Upper lobe of left lung (tissue), 6 donors: ENCODE results near the gene ARID1B. TPM values are rescaled to one million over a fixed set of nuclear protein-coding genes. Genes with fewer than 3 reads are reported as not detected.

ENCODE experiments used
- ATAC-seq, 2 donors: fragments of 200-7000 bp; cut with Tn5 transposase; one replicate each; pipeline ENCODE4 v1.9.1; 2022; ENCODE audit warnings: mild to moderate bottlenecking in 2 of 2, moderate library complexity in 2 of 2; ENCODE audit not compliant: low FRiP score in 2 of 2
- DNase-seq, 2 donors: peaks; one replicate each; pipeline ENCODE4 v3.0.0-alpha.2; 2019 to 2020
- H3K27ac ChIP-seq, 4 donors: fragments of 200-600 bp; sonication (generic); one replicate each; pipeline ENCODE4 v1.5.1; 2016 to 2019
- H3K27me3 ChIP-seq, 4 donors: fragments of 200-600 bp; sonication (generic); one replicate each; pipeline ENCODE4 v1.5.1; 2017 to 2019
- H3K36me3 ChIP-seq, 4 donors: fragments of 200-600 bp; sonication (generic); one replicate each; pipeline ENCODE4 v1.5.1; 2016 to 2019
- H3K4me1 ChIP-seq, 4 donors: fragments of 200-600 bp; sonication (generic); one replicate each; pipeline ENCODE4 v1.5.1; 2018 to 2019
- H3K4me3 ChIP-seq, 4 donors: fragments of 200-600 bp; sonication (generic); one replicate each; pipeline ENCODE4 v1.5.1; 2017 to 2019; ENCODE audit warnings: mild to moderate bottlenecking in 2 of 4, moderate library complexity in 1 of 4
- H3K9me3 ChIP-seq, 4 donors: fragments of 200-600 bp; sonication (generic); one replicate each; pipeline ENCODE4 v1.5.1; 2018 to 2019
- EP300 ChIP-seq, 4 donors: sonication (generic); formaldehyde crosslinking; IDR thresholded peaks; one replicate each; pipeline ENCODE4 v1.5.1; 2017; ENCODE audit warnings: antibody characterized with exemption in 4 of 4, control low read depth in 2 of 4
- POLR2A ChIP-seq, 4 donors: fragments of 450-650 bp; IDR thresholded peaks; one replicate each; pipeline ENCODE4 v1.5.1; 2016 to 2017; ENCODE audit warnings: antibody characterized with exemption in 4 of 4, mild to moderate bottlenecking in 2 of 4
- POLR2AphosphoS5 ChIP-seq, 2 donors: sonication (generic); formaldehyde crosslinking; IDR thresholded peaks; one replicate each; pipeline ENCODE4 v1.5.1; 2017; ENCODE audit warnings: antibody characterized with exemption in 2 of 2
- WGBS, 2 donors: methylation state at CpG; one replicate each; pipeline ENCODE4 v1.1.5; 2017 to 2018; 5-methylcytosine and 5-hydroxymethylcytosine counted together
- total RNA-seq, 6 donors: library from RNA; depleted of rRNA in 4 of 6; stranded (reverse); fragments of >200 nt in 4 of 6; gene quantifications; one replicate each; pipeline versions ENCODE4 v1.1.0 to v1.2.1, GENCODE V29; 2016 to 2021
- TF ChIP-seq, protein P1 (sequence below), 6 experiments: fragments of 450-650 bp in 4 of 6; fragments of 200-600 bp in 2 of 6; sonication (generic) in 2 of 6; IDR thresholded peaks; one replicate each; pipeline ENCODE4 v1.5.1; 2016 to 2019; ENCODE audit warnings: antibody characterized with exemption in 6 of 6
- donor health status: DM: no; HTN: no; CAD: no; lungs with moderate emphysema.
- donor health status: DM: no; HTN: yes; CAD: no; lungs with severe emphysema.

Gene ARID1B
- total RNA-seq, 6 donors from 2014 or later: 66.4 to 168 (median 109) TPM

DNA sequence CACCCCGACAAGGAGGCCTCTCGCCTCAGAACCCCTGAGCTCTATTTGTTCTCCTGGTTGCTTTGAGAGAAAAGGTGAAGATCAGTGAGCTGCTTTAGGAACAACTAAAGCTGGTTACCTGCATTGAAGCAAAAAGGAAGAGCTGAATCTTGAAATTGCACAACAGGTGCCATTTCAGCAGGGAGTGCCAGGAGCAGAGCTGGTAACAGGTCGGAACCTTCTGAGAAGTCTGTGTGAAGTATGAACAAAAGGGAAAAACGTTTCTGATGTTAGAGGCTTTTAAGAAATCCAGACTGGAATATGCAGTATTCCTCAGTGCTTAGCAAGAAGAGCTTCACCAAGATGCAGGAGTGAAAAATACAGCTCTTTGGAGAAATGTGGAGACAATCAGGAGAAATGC, 382.2 kb downstream of the ARID1B start:
- Histone ChIP-seq H3K9me3 (no peaks in the 10 kb centered on the region), H3K27ac (no peak overlapping the region), H3K4me1 (peaks cover 0 to 6% (median 0%) of the 10 kb centered on the region in 4 donors), H3K27me3 (no peaks in the 10 kb centered on the region), H3K4me3 (no peak overlapping the region), H3K36me3 (peaks cover 0 to 20% (median 6%) of the 10 kb centered on the region in 4 donors)
- DNase-seq: no peak
- 63 to 76% methylated on average over 4 of the region's 4 CpGs for WGBS, 2 donors
- ATAC-seq: no peak
- TF ChIP-seq, protein P1, sequence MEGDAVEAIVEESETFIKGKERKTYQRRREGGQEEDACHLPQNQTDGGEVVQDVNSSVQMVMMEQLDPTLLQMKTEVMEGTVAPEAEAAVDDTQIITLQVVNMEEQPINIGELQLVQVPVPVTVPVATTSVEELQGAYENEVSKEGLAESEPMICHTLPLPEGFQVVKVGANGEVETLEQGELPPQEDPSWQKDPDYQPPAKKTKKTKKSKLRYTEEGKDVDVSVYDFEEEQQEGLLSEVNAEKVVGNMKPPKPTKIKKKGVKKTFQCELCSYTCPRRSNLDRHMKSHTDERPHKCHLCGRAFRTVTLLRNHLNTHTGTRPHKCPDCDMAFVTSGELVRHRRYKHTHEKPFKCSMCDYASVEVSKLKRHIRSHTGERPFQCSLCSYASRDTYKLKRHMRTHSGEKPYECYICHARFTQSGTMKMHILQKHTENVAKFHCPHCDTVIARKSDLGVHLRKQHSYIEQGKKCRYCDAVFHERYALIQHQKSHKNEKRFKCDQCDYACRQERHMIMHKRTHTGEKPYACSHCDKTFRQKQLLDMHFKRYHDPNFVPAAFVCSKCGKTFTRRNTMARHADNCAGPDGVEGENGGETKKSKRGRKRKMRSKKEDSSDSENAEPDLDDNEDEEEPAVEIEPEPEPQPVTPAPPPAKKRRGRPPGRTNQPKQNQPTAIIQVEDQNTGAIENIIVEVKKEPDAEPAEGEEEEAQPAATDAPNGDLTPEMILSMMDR (IDR thresholded peaks at IDR 0.05): no peak
- TF ChIP-seq POLR2A (IDR thresholded peaks at IDR 0.05): no peak

- ATAC-seq: no peak
- TF ChIP-seq POLR2A (IDR thresholded peaks at IDR 0.05): no peak
- TF ChIP-seq POLR2AphosphoS5 (IDR thresholded peaks at IDR 0.05): no peak
- TF ChIP-seq EP300 (IDR thresholded peaks at IDR 0.05): no peak
- TF ChIP-seq, protein P1 (IDR thresholded peaks at IDR 0.05): no peak
- 95% methylated on average over 4 of the region's 4 CpGs for WGBS, 2 donors
Observed at GRCh38 chr6:157161912-157162311, 384.7 kb downstream of the ARID1B start.

DNA sequence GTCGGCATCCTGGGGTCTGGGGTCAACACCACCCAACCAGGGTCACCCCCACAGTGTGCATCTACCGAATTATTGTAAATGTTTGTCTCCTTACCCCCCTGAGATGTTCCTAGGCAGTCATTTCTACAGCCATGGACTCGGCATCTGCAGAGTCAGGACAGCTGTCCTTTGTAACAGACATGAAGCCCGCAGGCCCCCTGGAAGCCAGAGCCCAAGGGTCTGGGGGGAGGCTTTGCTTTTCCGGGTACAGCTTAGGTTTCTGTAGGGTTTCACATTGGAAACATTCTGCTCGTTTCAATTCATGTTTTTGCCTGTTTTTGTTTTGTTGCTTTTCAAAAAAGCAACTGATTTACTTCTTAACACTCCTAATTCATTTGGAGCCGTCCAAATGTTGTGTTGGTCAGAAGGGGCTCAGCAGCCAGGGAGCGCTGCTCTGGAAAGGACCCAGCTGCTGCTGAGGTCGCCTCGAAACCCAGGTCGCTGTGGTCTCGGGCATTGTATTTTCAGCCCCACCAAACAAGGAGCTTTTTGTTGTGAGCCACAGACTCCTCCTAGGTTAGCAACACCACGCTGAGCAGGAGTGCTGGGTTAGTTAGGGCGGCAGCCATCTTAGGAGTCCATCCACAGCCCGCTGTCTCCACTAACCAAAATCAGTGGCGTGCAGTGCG, 385.7 kb downstream of the ARID1B start:
- no peak for DNase-seq
- ATAC-seq: no peak

More at GRCh38 chr6:157161912-157162311, 384.7 kb downstream of the ARID1B start:
- H3K4me3 ChIP-seq: no peak overlapping the region
- H3K36me3 ChIP-seq: peaks cover 0 to 17% (median 2%) of the 10 kb centered on the region in 4 donors
- H3K4me1 ChIP-seq: peaks cover 0 to 6% (median 0%) of the 10 kb centered on the region in 4 donors
- no peak for DNase-seq
- H3K27ac ChIP-seq: no peak overlapping the region
- no peaks in the 10 kb centered on the region for H3K27me3 ChIP-seq
- H3K9me3 ChIP-seq: no peaks in the 10 kb centered on the region

DNA sequence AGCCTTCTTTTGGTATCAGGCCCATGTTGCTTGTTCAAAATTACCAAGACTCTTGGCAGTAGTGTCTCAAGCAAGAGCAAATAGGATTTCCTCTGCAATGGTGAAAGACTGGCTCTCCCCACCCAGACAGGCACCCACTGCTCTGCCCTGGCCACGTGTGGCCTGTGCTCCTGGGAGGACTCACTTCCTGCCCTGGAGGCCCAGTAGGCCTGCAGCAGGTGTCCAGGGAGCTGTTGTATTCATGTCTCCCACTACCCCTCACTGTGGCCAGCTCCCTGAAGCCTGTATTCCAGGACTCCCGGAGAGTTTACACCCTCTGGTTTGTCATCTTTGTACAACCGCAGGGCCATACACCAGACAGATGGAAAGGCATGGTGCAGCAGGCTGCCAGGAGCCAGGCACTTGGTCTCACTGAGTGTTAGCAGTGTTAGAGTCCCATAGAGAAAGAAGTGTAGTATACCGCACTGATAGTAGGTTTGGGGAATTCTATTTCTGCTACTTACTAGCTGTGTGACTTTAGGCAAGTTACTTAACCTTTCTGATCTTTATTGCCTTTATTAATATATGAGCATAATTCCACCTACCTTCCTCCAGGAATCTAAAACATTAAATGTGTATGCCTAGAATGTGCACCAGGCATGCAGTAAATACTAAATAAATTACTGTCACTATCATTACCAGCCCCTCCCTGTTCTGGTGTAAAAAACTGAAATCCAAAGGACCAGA, 386.4 kb downstream of the ARID1B start:
- Histone ChIP-seq H3K4me1 (peaks cover 0 to 6% (median 0%) of the 10 kb centered on the region in 4 donors), H3K27ac (no peak overlapping the region), H3K4me3 (no peak overlapping the region), H3K9me3 (no peaks in the 10 kb centered on the region), H3K36me3 (peaks cover 0 to 26% (median 3%) of the 10 kb centered on the region in 4 donors), H3K27me3 (no peaks in the 10 kb centered on the region)
- 81 to 83% methylated on average over 4 of the region's 4 CpGs for WGBS, 2 donors
- no peak for DNase-seq
- ATAC-seq: no peak
- TF ChIP-seq, protein P1 (IDR thresholded peaks at IDR 0.05): no peak

More for the DNA sequence above, 385.7 kb downstream of the ARID1B start:
- Histone ChIP-seq H3K9me3 (no peaks in the 10 kb centered on the region), H3K4me3 (no peak overlapping the region), H3K27ac (no peak overlapping the region), H3K27me3 (no peaks in the 10 kb centered on the region), H3K36me3 (peaks cover 0 to 19% (median 1%) of the 10 kb centered on the region in 4 donors), H3K4me1 (peaks cover 0 to 6% (median 0%) of the 10 kb centered on the region in 4 donors)
- WGBS, 2 donors: 80 to 94% methylated on average over 17 of the region's 17 CpGs
- no peak for TF ChIP-seq POLR2A (IDR thresholded peaks at IDR 0.05)
- TF ChIP-seq, protein P1 (IDR thresholded peaks at IDR 0.05): no peak
- TF ChIP-seq POLR2AphosphoS5 (IDR thresholded peaks at IDR 0.05): no peak
- TF ChIP-seq EP300 (IDR thresholded peaks at IDR 0.05): no peak
